Heart right ventricle (tissue), 16 donors: ENCODE data around the gene MYO10. TPM values are rescaled to one million over a fixed set of nuclear protein-coding genes. Genes with fewer than 3 reads are reported as not detected.

Source experiments
- ATAC-seq, 8 donors: fragments of 200-7000 bp; cut with Tn5 transposase; one replicate each; pipeline ENCODE4 v1.9.1; 2020; ENCODE audit warnings: mild to moderate bottlenecking in 8 of 8, moderate library complexity in 8 of 8, moderate number of reproducible peaks in 1 of 8
- DNase-seq, 2 donors: peaks; one replicate each; pipeline ENCODE4 v3.0.0-alpha.2; 2020
- H3K27ac ChIP-seq, 10 donors: fragments of 200-600 bp; sonication (generic) in 2 of 10; one replicate each; pipeline versions ENCODE4 v1.5.0 to v1.8.0; 2020 to 2022; ENCODE audit warnings: mild to moderate bottlenecking in 3 of 10
- H3K27me3 ChIP-seq, 7 donors: fragments of 200-600 bp; one replicate each; pipeline ENCODE4 v1.8.0; 2021 to 2022; ENCODE audit warnings: mild to moderate bottlenecking in 2 of 7
- H3K36me3 ChIP-seq, 9 donors: fragments of 200-600 bp; sonication (generic) in 1 of 9; one replicate each; pipeline versions ENCODE4 v1.5.0 to v1.8.0; 2020 to 2022; ENCODE audit warnings: mild to moderate bottlenecking in 2 of 9
- H3K4me1 ChIP-seq, 9 donors: fragments of 200-600 bp; sonication (generic) in 1 of 9; one replicate each; pipeline versions ENCODE4 v1.5.0 to v1.8.0; 2020 to 2022; ENCODE audit warnings: mild to moderate bottlenecking in 4 of 9
- H3K4me3 ChIP-seq, 10 donors: fragments of 200-600 bp; sonication (generic) in 2 of 10; one replicate each; pipeline versions ENCODE4 v1.5.0 to v1.8.0; 2020 to 2022; ENCODE audit warnings: mild to moderate bottlenecking in 7 of 10, moderate library complexity in 2 of 10
- H3K9me3 ChIP-seq, 11 donors: fragments of 200-600 bp in 10 of 11; sonication (generic) in 2 of 11; one replicate each; pipeline versions ENCODE4 v1.5.0 to v1.8.0; 2013 to 2022; ENCODE audit warnings: mild to moderate bottlenecking in 2 of 11, control low read depth in 1 of 11, moderate library complexity in 1 of 11
- CTCF ChIP-seq, 9 donors: fragments of 200-600 bp; sonication (generic) in 2 of 9; IDR thresholded peaks; one replicate each; pipeline versions ENCODE4 v1.5.0 to v1.8.0; 2021 to 2022; ENCODE audit warnings: antibody characterized with exemption in 9 of 9, mild to moderate bottlenecking in 5 of 9, moderate library complexity in 1 of 9
- WGBS, 2 donors: extraction: QIAGEN DNeasy Blood & Tissue Kit; methylation state at CpG; one replicate each; pipeline ENCODE4 v1.1.7; 2013; ENCODE audit warnings: inconsistent platforms in 1 of 2; 5-methylcytosine and 5-hydroxymethylcytosine counted together
- intact Hi-C, 10 donors: fragments of 100-400 bp; cut with DNase I; formaldehyde crosslinking; loops; one replicate each; pipeline versions ENCODE4 v1.11.1 to v1.14.2; 2022
- polyA plus RNA-seq, 2 donors: library from polyadenylated mRNA; stranded (reverse); fragments of 200-250 nt; gene quantifications; one replicate each; pipeline ENCODE4 v1.2.3, GENCODE V29; 2013
- total RNA-seq, 10 donors: library from RNA; stranded (reverse); fragmentation: NEBNext Ultra II Directional in 3 of 10; extraction: Animal tissue kit (Norgen Biotek cat#: 25700) in 3 of 10; gene quantifications; one replicate each; pipeline versions ENCODE4 v1.2.1 to v1.2.4, GENCODE V29; 2021 to 2023
- donor health status: Arrhythmogenic right ventricular cardiomyopathy.
- donor health status: ischemic (EF 13 %, LVEDD 7.1; RV severe dilation, severe dysfunction).
- donor health status: healthy with polysubstance abuse.
- donor health status: DM: no; HTN: yes; CAD: no.
- donor health status: DM: no; HTN: no; CAD: no.
- donor health status: ischemic (EF 25% LVEDD 6.9; RV normal size, moderate dysfunction).
- donor health status: ischemic (EF 25% LVEDD 5.7; RV mildly dilated, moderate dysfunction).
- donor health status: healthy.
- donor health status: DM: yes; HTN: yes; CAD: no.
- donor health status: Ischemic cardiomyopathy.
- donor health status: ischemic (EF 35%, LVEDD 5.7; RV mildly dilated, moderate dysfunction).
- donor health status: nonischemic (EF 11% LVEDD 7.7; RV severe dilation, severe dysfunction).
- donor health status: DM: yes; HTN: yes; CAD: no.
- donor health status: PGD.
- donor health status: ischemic (EF 29% LVEDD 5.4; RV normal size, mild dysfunction).
- donor health status: nonischemic (EF 23%, LVEDD 6.1; RV moderate dilation, normal function).

Gene MYO10
- total and polyA plus RNA-seq, 12 donors, result 1.2 to 8.2 (median 4.6) TPM

GRCh38 chr5:16854351-16854750 lies 81.7 kb downstream of the MYO10 start:
- TF ChIP-seq CTCF (IDR thresholded peaks at IDR 0.05), result no peak
- Histone ChIP-seq H3K36me3 (no peaks in the 10 kb centered on the region), H3K27ac (no peak overlapping the region), H3K4me3 (no peak overlapping the region), H3K4me1 (peaks cover 0 to 24% (median 12%) of the 10 kb centered on the region in 9 donors), H3K27me3 (no peaks in the 10 kb centered on the region), H3K9me3 (peaks cover 0 to 7% (median 5%) of the 10 kb centered on the region in 11 donors)
- no peak for ATAC-seq
- no peak for DNase-seq
- 73 to 74% methylated on average over 2 of the region's 2 CpGs for WGBS, 2 donors
- intact Hi-C loops, result no loop called here

- Histone ChIP-seq H3K4me3 (no peak overlapping the region), H3K27ac (no peak overlapping the region), H3K9me3 (no peaks in the 10 kb centered on the region), H3K27me3 (no peaks in the 10 kb centered on the region), H3K36me3 (no peaks in the 10 kb centered on the region), H3K4me1 (peaks cover 0 to 24% (median 12%) of the 10 kb centered on the region in 9 donors)
- ATAC-seq (no peak), DNase-seq (no peak)
- TF ChIP-seq CTCF (IDR thresholded peaks at IDR 0.05), result no peak
- intact Hi-C loops, result no loop called here
- 81 to 85% methylated on average over 4 of the region's 4 CpGs for WGBS, 2 donors
These were observed 82.6 kb downstream of the MYO10 start for GRCh38 chr5:16853518-16853917.

- DNase-seq (no peak), ATAC-seq (no peak)
- Histone ChIP-seq H3K27ac (no peak overlapping the region), H3K4me1 (peaks cover 0 to 24% (median 12%) of the 10 kb centered on the region in 9 donors), H3K36me3 (no peaks in the 10 kb centered on the region), H3K27me3 (no peaks in the 10 kb centered on the region), H3K9me3 (no peaks in the 10 kb centered on the region), H3K4me3 (no peak overlapping the region)
- no peak for TF ChIP-seq CTCF (IDR thresholded peaks at IDR 0.05)
- intact Hi-C loops, result no loop called here
- WGBS, 2 donors, result 88% methylated on average over 7 of the region's 7 CpGs
These were observed 83.7 kb downstream of the MYO10 start for GRCh38 chr5:16852251-16853005.

GRCh38 chr5:16849775-16850174 lies 86.3 kb downstream of the MYO10 start:
- DNase-seq (no peak), ATAC-seq (no peak)
- Histone ChIP-seq H3K27me3 (no peaks in the 10 kb centered on the region), H3K27ac (no peak overlapping the region), H3K36me3 (no peaks in the 10 kb centered on the region), H3K4me1 (peaks cover 0 to 12% (median 0%) of the 10 kb centered on the region in 9 donors), H3K4me3 (no peak overlapping the region), H3K9me3 (no peaks in the 10 kb centered on the region)
- 95 to 97% methylated on average over 4 of the region's 4 CpGs for WGBS, 2 donors
- intact Hi-C loops, result no loop called here
- TF ChIP-seq CTCF (IDR thresholded peaks at IDR 0.05), result no peak
